NOMO-1 treated with DMSO at 0.1 percent for 48 hours (cell line): ENCODE measurements around the gene SUMO3.

Experiments
- DNase-seq: peaks from one replicate; lab custom pipeline; 2025; ENCODE audit not compliant: unreplicated experiment; lab: John Stamatoyannopoulos, UW

Gene SUMO3

DNA sequence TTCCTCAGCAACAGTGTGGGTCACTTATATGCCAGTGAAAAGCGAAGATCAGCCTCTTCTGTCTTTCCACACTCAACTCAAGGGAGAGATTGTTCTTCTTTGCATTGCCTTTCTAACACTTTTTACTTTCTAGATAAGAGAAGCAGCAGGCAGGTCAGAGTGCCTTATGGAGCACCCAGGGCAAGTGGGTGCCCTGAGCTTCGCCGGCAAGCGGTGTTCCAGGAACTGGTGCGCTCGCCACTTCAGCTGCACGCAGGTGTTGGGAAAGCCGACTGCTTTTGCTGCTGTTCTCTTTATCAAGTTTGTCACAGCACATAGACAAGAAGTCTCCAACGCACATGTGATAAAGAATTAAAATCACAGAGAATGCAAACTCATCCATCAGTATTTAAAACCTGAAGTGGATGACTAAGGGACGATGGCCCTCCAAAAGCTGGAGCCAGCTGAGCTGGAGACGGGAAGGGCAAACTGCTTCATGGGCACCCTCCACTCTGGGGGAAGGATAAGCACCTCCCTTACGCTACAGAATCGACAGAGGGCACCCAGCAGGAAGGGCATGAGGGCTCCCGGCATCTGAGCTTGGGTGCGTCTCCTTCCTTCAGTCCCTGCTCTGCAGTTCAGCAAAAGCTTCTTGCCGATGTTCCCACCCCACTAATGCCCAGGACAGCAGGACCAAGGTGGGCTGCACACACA lies 36.9 kb downstream of the SUMO3 start:
- DNase-seq = no peak

DNA sequence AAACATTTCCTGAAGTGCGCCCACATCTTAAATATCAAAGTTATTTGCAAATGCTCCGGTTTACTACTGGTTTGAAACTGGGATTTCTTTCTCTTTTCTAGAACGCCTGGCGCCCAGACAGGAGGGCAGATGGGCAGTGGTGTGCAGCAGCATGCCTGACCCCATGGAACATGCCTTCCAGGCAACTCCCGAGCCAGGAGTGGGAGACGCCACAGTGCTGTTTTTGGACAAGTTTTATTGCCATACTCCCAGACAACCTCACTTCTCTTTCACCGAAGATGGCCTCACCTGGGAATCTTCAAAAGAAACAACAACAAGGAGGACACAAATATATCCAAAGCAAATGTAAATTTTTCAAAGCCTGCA lies 37.7 kb downstream of the SUMO3 start:
- DNase-seq = no peak

DNA sequence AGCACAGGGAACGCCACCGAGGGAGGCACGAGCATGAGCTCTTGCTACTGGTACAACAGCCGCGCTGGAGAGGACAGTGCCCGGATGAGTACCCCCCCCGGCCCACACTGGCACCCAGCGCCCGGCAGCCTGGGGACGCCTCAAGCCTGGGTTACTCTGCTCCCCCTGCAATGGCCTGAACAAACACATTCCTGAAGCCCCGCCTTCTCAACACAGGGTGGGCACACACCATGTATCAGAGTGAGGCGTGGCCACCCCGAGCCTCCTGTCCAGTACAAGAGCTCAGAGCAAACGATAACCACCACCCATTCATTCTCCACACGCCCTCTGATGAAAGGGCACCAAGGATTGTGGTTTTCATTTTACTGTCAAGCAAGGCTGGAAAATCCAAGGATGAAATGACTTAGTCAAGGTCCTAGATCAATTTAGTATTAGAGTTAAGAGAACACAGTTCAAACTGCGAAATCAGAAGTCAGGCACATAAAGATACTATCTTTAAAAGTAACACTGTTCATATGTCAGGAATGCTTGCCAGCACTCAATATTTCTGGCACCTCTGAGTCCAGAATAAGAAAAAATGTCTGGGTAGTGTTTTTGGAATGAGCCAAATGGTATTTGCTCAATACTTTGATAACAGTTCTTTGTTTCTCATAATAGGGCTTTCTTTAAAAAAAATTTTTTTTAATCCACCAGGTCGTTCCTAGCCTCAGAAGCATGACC lies 38.3 kb downstream of the SUMO3 start:
- DNase-seq = no peak

DNA sequence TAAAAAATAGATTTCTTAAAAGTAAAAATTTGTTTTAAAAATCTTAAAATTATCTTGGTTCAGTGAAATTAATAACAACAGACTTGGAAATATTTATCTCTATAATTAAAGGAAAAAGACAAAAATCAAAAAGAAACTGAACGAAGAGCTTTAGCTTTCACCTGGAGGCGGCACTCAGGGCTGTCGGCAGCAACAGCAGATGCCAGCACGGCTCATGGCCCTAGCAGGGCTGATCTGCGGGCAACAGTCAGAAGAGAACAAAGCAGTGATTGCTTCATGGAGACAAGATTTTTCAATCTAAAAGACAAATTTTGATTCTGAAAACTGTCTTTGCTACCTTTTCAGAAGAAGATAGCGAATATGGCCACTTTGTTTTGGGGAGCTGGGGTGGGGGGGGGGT lies 38.9 kb downstream of the SUMO3 start:
- no peak for DNase-seq

DNA sequence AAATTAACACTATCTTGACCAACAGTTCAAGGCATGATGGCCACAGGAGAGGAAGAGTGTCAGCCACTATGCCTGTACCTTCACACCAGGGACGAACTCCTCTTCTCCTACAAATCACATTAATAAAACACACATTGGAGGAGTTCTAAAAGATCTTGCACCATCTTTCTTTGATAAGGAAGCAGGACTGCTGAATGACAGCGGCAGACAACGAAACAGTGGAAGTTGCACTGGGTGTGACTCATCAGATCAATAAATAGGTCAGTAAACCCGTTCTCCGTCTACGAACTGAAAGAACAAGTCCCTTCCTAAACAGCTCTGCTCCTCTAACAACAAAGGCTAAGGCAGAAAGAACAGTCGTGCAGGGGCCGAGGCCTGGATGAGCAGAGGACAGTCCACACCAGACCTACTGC lies 39.4 kb downstream of the SUMO3 start:
- DNase-seq = peak; percentile 79

DNA sequence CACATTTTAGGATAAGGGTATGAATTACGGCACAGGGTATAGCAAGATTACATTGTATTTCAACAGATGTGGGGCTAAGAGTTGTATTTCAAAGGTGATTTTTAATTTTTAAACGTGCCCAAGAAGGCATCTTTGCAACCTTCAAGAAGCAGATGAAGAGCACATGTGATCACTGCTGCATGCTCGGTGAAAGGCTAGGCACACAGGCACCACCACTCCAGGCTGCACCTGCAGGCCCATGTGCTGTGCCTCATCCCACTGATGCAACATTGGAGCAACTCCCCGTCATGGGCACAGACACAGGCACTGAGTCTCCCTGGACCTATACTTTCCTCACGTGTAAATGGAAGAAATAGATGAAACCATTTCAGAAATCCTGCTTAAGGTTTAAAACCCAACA lies 39.8 kb downstream of the SUMO3 start:
- DNase-seq = no peak

DNA sequence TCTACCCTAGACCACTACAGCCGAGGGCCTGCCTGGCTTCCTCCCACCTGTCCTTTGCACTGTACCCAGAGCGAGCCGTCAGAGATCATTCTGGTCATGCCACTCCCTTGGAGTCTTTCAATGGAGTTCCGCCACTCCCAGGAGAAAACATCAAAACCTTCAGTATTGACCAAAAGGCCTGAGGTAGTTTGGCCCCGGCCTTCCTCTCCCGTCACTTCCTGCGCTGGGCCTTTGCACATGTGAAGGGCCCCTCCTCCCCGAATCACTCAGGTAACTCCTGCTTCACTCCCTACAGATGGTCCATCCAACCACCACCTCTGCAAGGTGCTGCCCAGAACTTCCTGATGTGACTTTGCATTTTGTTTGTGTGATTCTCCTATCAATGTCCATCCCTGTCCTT lies 42.9 kb downstream of the SUMO3 start:
- DNase-seq = no peak

DNA sequence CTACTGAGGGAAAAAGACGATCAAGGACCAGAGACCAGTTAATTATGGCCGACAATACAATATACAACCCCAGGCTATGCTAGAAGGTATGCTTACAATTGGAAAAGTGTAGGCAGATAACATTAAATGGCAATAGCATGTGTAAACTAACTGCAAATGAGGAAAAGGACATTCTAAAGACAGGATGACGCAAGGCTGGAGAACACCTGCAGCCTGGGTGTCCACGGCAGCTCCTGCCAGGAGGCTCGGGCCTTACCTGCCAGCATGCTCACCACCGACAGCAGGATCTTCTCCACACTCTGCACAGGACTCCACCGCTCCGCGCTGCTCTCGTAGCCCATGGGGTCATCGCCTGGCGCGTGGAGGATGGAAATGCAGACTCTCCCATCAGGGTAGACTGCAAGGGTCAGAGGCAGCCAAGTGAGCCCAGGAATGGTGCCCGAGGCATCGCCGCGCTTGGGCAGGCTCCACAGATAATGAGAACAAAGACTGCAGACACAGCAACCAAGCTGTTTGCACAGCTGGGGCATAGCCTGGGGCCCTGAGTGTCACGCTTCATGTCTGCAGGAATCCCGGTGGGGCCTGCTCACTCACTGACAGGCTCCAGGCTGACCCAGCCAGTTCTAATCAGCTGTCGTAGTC lies 44.5 kb downstream of the SUMO3 start:
- no peak for DNase-seq

DNA sequence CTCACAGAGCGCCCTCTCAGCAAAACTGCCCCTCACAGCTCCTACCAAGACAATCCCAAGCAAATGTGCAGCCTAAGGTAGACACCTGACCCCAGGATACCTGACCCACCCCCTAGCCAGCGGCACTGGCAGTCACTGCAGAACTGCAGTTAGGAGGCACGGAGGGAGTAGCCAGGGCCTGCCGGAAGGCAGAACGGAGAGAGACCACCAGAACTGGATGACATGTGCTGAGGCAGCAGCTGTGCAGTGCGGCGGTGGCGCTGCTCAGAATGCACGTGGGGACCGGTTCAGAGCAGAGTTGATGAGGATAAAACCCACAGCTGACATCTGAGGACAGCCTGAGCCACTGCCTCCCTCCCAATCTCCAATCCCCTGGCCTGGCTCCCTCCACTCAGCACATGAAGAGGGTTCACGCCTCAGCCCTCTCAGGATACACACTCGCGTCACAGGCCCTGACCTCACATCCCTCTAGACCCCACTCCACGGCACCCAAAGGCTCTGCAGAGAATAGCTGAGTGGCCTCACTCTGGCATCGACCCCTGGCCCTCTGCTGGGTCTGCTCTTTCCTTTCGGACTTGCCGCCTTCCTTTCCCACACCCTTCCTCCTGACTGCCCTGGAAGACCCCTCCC lies 45.9 kb downstream of the SUMO3 start:
- no peak for DNase-seq

DNA sequence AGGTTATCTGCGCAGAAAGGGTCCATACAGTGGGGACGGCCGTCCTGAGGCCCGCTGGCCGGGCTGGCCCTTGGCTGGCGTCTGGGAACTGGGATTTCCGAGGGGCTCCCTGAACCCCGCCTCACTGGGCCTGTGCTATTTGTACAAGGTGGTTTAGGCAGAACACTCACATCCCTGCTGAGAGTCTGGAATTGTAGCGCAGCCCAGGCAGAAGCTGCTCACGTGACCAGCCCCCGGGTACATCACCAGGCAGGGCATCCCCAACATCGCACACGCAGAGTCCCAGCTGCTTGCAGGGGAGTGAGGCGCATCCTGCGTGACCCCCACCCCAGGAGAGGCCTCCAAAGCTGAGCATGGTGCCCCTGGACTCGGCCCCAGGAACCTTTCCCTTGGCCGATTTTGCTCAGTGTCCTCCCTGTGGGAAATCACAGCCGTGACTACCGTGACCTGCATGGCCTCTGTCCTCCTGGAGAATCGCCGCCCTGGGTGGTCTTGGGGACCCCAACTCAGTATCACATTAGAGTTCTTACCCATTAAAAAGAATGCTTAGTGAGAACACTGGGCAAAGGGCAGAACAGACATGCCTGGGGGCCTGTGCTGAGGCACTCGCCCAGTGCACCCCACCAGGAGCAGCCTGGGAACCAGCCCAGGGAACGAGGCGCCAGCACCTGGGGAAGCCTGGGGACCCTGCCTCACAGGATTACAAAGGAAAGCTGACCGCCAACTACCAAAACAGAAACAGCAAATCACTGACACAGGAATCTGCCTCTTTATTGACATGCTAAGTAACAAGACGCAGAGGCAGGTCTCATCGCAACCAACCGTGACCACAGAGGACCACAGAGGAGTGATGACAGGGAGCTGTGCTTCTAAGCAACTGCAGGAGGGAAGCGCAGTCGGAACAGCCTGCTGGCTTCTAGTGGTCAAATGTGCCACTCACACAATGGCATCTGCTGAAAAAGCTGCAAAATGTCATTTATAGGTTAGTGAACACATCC lies 49.7 kb downstream of the SUMO3 start:
- no peak for DNase-seq

DNA sequence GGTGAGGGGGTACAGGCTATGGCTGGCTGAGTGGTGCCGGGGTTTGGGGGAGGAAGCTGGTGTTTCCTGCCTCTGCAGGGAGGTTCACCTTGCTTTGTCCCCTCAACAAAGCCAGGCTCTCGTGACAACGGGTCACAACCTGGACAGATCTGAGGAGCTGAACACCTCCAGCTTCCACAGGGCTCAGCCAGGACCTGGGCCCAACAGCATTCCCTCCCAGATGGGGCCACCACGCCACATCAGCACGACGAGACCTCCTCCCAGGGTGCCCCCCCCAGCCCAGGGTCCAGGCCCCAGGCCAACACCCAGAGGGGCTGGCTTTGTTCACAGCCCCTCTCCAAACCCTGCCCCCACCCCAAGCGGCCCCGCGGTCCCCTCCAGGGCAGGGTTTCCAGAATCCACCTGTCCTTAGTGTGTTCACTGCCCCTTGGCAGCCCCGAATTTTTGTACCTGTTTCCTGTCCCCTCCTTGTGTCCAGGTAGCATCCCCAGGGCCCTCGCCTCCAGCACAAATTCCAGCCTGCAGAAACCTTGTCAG lies 51.0 kb downstream of the SUMO3 start:
- no peak for DNase-seq

DNA sequence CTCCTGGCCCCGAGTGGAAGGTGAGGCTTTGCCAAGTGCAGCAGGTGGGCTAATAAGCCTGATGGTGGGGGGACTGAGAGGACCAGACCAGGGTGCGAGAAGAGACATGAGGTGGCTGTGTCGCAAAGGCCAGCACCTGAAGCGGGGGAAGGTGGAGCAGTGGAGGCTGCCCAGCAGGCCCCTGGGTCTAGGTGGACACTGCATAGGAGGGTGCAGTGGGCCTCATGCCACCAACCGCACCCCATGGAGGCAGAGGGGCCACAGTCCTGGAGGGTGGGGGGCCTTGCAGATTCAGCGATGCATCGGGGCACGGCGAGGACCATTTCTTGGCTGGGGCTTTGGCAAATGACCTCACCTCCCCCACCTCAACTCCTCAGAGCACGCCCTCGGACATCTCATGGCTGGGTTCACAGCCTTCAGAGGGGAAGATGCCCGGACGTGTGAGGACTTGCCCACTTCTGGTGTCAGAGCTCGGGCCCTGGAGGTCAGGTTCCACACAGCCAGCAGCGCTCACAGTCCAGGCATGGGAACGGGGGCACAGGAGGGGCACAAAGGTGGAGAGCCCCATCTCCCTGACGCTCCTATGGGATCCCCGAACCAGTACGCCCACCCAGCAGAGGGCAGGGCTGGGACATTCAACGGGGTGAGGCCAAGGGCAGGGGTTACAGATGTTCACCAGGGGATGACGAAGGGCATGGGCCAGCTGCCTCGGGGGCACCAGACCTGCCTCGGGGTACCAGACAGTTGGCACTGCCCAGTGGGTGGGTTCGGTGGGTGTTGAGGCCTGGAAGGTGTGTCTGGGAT lies 51.6 kb downstream of the SUMO3 start:
- DNase-seq = no peak

DNA sequence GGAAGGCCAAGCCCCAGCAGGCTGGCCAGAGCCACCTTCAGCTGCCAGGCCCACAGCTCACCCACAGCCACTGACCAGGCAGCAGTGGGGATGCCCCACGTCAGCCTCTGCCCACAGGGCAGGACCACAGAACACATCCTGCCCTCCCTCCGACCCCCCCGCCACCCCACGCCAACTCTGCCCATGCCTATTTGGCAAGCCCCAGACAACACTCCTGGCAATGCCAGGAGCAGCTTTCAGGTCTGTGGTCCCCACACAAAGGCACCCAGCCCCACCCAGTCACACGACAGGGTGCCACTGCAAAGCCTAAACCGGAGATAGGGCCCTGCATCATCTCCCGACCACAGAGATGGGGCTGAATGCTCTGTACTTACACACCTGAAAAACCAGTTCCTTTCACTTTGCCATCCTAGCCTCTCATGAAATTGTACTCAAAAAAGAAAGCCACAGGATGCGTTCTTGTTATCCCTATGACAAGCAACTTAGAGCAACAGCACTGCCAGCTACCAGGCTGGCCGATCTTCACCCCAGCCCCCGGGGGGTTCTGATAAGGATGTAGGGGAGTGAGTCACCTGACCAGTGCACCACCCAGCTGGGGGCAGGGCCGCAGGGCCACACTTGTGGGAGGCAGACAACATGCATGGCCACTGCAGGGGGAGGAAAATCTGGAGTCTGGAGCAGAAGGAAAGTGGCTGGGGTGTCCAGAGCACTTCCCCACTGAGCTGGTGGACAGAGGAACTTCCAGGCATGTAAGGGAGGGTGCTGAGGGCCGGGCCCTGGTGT lies 52.4 kb downstream of the SUMO3 start:
- DNase-seq = no peak

DNA sequence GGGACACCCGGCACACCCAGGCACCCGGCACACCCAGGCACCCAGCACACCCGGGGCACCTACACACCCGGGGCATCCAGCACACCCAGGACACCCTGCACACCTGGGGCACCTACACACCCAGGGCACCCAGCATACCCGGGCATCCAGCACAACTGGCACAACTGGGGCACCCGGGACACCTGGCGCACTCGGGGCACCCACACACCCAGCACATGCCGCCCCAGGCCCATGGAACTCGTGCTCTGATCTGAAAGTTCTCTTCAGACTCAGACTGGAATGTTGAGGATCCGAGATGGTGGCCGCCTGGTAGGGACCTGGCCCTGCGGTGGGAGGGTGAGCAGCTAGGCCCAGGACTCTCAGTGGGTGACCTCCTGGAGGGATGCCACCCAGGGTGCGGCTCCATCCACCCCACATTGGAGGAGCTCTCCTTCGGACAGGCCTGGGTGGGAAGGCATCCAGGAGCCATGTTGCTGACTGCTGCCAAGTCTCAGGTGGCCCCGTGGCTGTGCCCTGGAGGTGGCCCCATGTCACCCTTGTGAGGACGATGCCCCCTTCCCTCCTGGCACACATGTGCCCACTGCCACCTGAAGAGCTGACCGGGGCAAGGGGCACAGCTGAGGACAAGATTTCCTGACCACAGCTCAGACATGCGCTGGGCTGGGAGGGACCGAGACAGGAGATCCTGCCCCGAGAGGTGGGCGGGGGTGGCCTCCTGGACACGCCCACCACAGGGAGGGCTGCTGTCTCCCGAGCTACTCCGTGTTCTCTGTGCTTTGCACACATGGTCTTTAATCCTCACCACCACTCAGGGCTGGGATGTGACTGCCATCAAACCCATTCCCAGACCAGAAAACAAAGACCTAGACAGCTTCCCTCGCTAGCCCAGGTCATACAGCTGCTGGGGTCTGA lies 53.3 kb downstream of the SUMO3 start:
- DNase-seq = no peak

DNA sequence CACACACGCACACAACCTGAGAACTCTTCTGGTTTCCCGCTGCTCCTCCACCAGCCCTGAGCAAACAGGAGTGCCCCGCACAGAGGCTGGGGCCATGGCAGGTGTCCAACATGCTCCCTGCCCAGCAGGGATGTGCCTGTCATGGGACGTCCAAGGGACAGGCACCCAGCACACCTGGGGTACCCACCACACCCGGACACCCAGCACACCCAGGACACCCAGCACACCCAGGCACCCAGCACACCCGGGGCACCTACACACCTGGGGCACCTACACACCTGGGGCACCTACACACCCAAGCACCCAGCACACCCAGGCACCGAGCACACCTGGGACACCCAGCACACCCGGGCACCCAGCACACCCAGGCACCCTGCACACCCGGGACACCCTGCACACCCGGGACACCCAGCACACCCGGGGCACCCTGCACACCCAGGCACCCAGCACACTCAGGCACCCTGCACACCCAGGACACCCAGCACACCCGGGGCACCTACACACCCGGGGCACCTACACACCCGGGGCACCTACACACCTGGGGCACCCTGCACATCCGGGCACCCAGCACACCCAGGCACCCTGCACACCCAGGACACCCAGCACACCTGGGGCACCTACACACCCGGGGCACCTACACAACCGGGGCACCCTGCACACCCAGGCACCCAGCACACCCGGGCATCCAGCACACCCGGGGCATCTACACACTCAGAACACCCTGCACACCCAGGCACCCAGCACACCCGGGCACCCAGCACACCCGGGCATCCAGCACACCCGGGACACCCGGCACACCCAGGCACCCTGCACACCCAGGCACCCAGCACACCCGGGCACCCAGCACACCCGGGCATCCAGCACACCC lies 54.2 kb downstream of the SUMO3 start:
- DNase-seq = no peak

DNA sequence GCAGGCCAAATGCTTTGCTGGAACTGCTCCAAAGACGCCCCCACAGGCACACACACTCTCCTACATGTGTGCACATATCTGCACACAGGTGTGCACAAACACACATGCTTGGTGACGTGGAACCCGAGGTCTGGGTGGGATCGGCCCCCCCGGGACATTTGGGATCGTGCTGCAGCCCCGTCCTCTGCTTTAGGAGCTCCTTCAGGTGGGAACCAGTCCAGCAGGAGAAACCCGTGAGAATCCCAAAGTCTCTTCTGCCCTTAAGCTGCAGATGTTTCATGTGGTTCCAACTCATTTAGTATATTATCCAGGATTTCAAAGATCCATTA lies 54.8 kb downstream of the SUMO3 start:
- DNase-seq = no peak
